HepG2 (cell line): ENCODE measurements around the gene KCNJ2. TPM values are rescaled to one million over a fixed set of nuclear protein-coding genes. Genes with fewer than 3 reads are reported as not detected.

Experiments
- ATAC-seq: fragments of 200-7000 bp; cut with Tn5 transposase; 3 replicates; pipeline ENCODE4 v1.9.1; 2020; ENCODE audit warnings: mild to moderate bottlenecking, moderate library complexity
- BruUV-seq: library from RNA; stranded (reverse); fragments of 400-500 nt; replicated peaks from 2 replicates; lab custom pipeline; 2021; lab: Mats Ljungman, UMichigan
- CTCF ChIA-PET: fragments of 300-600 bp; formaldehyde crosslinking; extraction: SDS; loops from one replicate; lab custom pipeline; 2021; ENCODE audit warnings: low total read pairs, inconsistent platforms, low intra/inter-chr PET ratio; lab: Yijun Ruan, JAX
- POLR2A ChIA-PET: fragments of 350-600 bp; sonication (Branson Sonifier 250); formaldehyde crosslinking; loops from one replicate; lab custom pipeline; 2020; ENCODE audit warnings: antibody characterized with exemption, inconsistent platforms; lab: Yijun Ruan, JAX
- DNase-seq: peaks from one replicate; pipeline ENCODE4 v3.0.0-alpha.2; 2015; ENCODE audit warnings: low spot score
- FAIRE-seq: peaks from 3 replicates; lab custom pipeline; 2011; peaks lifted over from hg19 to GRCh38; lab: Jason Lieb, UNC
- H2AFZ ChIP-seq: one replicate; pipeline ENCODE4 v1.6.1; 2011; ENCODE audit warnings: low read length, inconsistent platforms
- H3K27ac ChIP-seq: fragments of 300-600 bp; 3 replicates; pipeline ENCODE4 v1.8.0; 2011; ENCODE audit warnings: mixed run types, mild to moderate bottlenecking, mixed read lengths, low read length, inconsistent platforms; ENCODE audit not compliant: insufficient read depth; ENCODE audit errors: extremely low read length
- H3K27me3 ChIP-seq, 2 experiments: fragments of 200-600 bp in 1 of 2; 2 replicates in 1 of 2; 3 replicates in 1 of 2; pipeline versions ENCODE4 v1.6.0 to v1.8.0; 2011; ENCODE audit warnings: low read length in 2 of 2, mild to moderate bottlenecking in 2 of 2, moderate library complexity in 2 of 2, inconsistent platforms in 1 of 2; ENCODE audit not compliant: insufficient read depth in 2 of 2, control insufficient read depth in 1 of 2
- H3K36me3 ChIP-seq, 2 experiments: fragments of 200-600 bp in 1 of 2; replicated peaks in 1 of 2; 2 replicates in 1 of 2; 3 replicates in 1 of 2; pipeline versions ENCODE4 v1.5.1 to v1.8.0; 2011; ENCODE audit warnings: low read length in 2 of 2, inconsistent platforms in 1 of 2; ENCODE audit not compliant: insufficient read depth in 2 of 2, control insufficient read depth in 1 of 2
- H3K4me1 ChIP-seq: 2 replicates; pipeline ENCODE4 v1.5.1; 2012; ENCODE audit warnings: low read length, inconsistent platforms; ENCODE audit not compliant: insufficient read depth
- H3K4me2 ChIP-seq: 2 replicates; pipeline ENCODE4 v1.6.0; 2011; ENCODE audit warnings: low read depth, low read length, inconsistent platforms
- H3K4me3 ChIP-seq, 3 experiments: fragments of 200-600 bp in 1 of 3; sonication (generic), shearing (Covaris generic) in 1 of 3; replicated peaks in 1 of 3; 2 replicates each; pipeline ENCODE4 v1.5.1; 2011 to 2016; ENCODE audit warnings: low read length in 3 of 3, inconsistent platforms in 2 of 3, low read depth in 2 of 3, mild to moderate bottlenecking in 2 of 3, control low read depth in 1 of 3, mixed read lengths in 1 of 3; ENCODE audit not compliant: insufficient read depth in 1 of 3
- H3K79me2 ChIP-seq: one replicate; pipeline ENCODE4 v1.6.1; 2011; ENCODE audit warnings: low read length, inconsistent platforms; ENCODE audit not compliant: insufficient read depth
- H3K9ac ChIP-seq: 2 replicates; pipeline ENCODE4 v1.6.0; 2011; ENCODE audit warnings: mild to moderate bottlenecking, low read depth, low read length, inconsistent platforms; ENCODE audit not compliant: insufficient read depth
- H3K9me3 ChIP-seq: 2 replicates; pipeline ENCODE4 v1.5.1; 2012; ENCODE audit warnings: mild to moderate bottlenecking, low read length
- H4K20me1 ChIP-seq: 2 replicates; pipeline ENCODE4 v1.6.0; 2011; ENCODE audit warnings: inconsistent platforms, mild to moderate bottlenecking, low read length, moderate library complexity; ENCODE audit not compliant: insufficient read depth
- AGO1 ChIP-seq: fragments of 200-400 bp; formaldehyde crosslinking; IDR thresholded peaks from 2 replicates; pipeline ENCODE4 v1.6.1; 2017; ENCODE audit warnings: mild to moderate bottlenecking, low read depth, low read length, moderate library complexity; ENCODE audit not compliant: poor library complexity, severe bottlenecking
- DMAP1 ChIP-seq: IDR thresholded peaks from 2 replicates; pipeline ENCODE4 v1.6.1; 2016
- DNMT3B ChIP-seq: conservative IDR thresholded peaks from 2 replicates; pipeline ENCODE4 v1.6.1; 2016; ENCODE audit warnings: missing biosample characterization, control low read depth
- ESRRA ChIP-seq: sonication (generic); formaldehyde crosslinking; IDR thresholded peaks from 2 replicates; pipeline ENCODE4 v1.5.1; 2020; ENCODE audit warnings: mild to moderate bottlenecking, low read depth, missing genetic modification reagents
- HES4 ChIP-seq: sonication (generic); formaldehyde crosslinking; IDR thresholded peaks from 2 replicates; pipeline ENCODE4 v1.9.0; 2021; ENCODE audit warnings: mild to moderate bottlenecking, missing genetic modification reagents, borderline replicate concordance
- HOXA7 ChIP-seq: sonication (generic); formaldehyde crosslinking; IDR thresholded peaks from 2 replicates; pipeline ENCODE4 v1.8.1; 2022; ENCODE audit warnings: mild to moderate bottlenecking, missing genetic modification reagents, moderate library complexity
- KAT8 ChIP-seq: IDR thresholded peaks from 2 replicates; pipeline ENCODE4 v1.6.1; 2016; ENCODE audit warnings: missing genetic modification reagents, missing compliant biosample characterization
- TOE1 ChIP-seq: sonication (generic); formaldehyde crosslinking; IDR thresholded peaks from 2 replicates; pipeline ENCODE4 v1.4.0; 2020; ENCODE audit warnings: mild to moderate bottlenecking, missing genetic modification reagents
- ZFP36 ChIP-seq: fragments of 150-350 bp; IDR thresholded peaks from 2 replicates; pipeline ENCODE4 v1.6.1; 2018; ENCODE audit warnings: borderline replicate concordance, low read length, low read depth; ENCODE audit not compliant: partially characterized antibody
- ZFX ChIP-seq: sonication (generic); formaldehyde crosslinking; IDR thresholded peaks from 2 replicates; pipeline ENCODE4 v1.4.0; 2020; ENCODE audit warnings: mild to moderate bottlenecking, low read depth, missing genetic modification reagents, moderate library complexity
- ZNF230 ChIP-seq: sonication (generic); formaldehyde crosslinking; IDR thresholded peaks from 2 replicates; pipeline ENCODE4 v1.4.0; 2020; ENCODE audit warnings: mild to moderate bottlenecking, missing genetic modification reagents
- ZNF383 ChIP-seq: sonication (generic); formaldehyde crosslinking; IDR thresholded peaks from 2 replicates; pipeline ENCODE4 v1.4.0; 2020; ENCODE audit warnings: missing genetic modification reagents, mild to moderate bottlenecking, borderline replicate concordance
- ZNF44 ChIP-seq: sonication (generic); formaldehyde crosslinking; IDR thresholded peaks from 2 replicates; pipeline ENCODE4 v1.5.1; 2020; ENCODE audit warnings: mild to moderate bottlenecking, missing genetic modification reagents
- whole genome bisulfite sequencing: methylation state at CpG from one replicate; pipeline ENCODE4 v1.1.6; 2017; ENCODE audit warnings: low lambda C conversion rate; 5-methylcytosine and 5-hydroxymethylcytosine counted together
- in situ Hi-C: cut with HindIII; loops from 2 replicates; pipeline ENCODE4 v1.10.0; 2017; ENCODE audit warnings: low pct_unique_long_range_greater_than_20kb; ENCODE audit not compliant: extremely low pct_ligation_motif_present
- intact Hi-C: fragments of 100-400 bp; cut with micrococcal nuclease; formaldehyde crosslinking; loops from one replicate; pipeline ENCODE4 v1.10.0; 2022; ENCODE audit not compliant: unreplicated experiment
- polyA plus RNA-seq, 8 experiments: library from polyadenylated mRNA; depleted of rRNA in 3 of 8; stranded (reverse) in 7 of 8; unstranded in 1 of 8; fragments of >200 nt; fragmentation: Illumina TruSeq in 4 of 8; extraction: Trizol in 4 of 8; gene quantifications; 2 replicates each; pipeline versions ENCODE4 v1.2.1 to v1.2.3, GENCODE V29; 2011 to 2016; ENCODE audit warnings: low read depth in 4 of 8, missing spikeins in 1 of 8, mixed read lengths in 1 of 8; ENCODE audit not compliant: insufficient read depth in 1 of 8
- total RNA-seq, 5 experiments: library from RNA; depleted of rRNA; stranded (reverse); fragments of >200 nt; fragmentation: Illumina TruSeq; extraction: Trizol; gene quantifications; 2 replicates each; pipeline ENCODE4 v1.2.3, GENCODE V29; 2016; ENCODE audit warnings: low read depth in 1 of 5
- TF ChIP-seq, protein P1 (sequence below), 2 experiments: IDR thresholded peaks; 2 replicates each; pipeline ENCODE4 v1.6.1; 2011 to 2012; ENCODE audit warnings: low read length in 2 of 2, borderline replicate concordance in 1 of 2, low read depth in 1 of 2, mild to moderate bottlenecking in 1 of 2, moderate library complexity in 1 of 2
- TF ChIP-seq, protein P2 (sequence below): sonication (generic); formaldehyde crosslinking; conservative IDR thresholded peaks from 2 replicates; pipeline ENCODE4 v1.5.0; 2020; ENCODE audit warnings: missing genetic modification reagents
- TF ChIP-seq, protein P3 (sequence below): sonication (generic); formaldehyde crosslinking; IDR thresholded peaks from 2 replicates; pipeline ENCODE4 v1.4.0; 2020; ENCODE audit warnings: missing genetic modification reagents

Gene KCNJ2
- total and polyA plus RNA-seq, 2 of the 13 experiments (the other 11 are each of a cell fraction or from before 2014, with no cell fraction given) = not detected

DNA sequence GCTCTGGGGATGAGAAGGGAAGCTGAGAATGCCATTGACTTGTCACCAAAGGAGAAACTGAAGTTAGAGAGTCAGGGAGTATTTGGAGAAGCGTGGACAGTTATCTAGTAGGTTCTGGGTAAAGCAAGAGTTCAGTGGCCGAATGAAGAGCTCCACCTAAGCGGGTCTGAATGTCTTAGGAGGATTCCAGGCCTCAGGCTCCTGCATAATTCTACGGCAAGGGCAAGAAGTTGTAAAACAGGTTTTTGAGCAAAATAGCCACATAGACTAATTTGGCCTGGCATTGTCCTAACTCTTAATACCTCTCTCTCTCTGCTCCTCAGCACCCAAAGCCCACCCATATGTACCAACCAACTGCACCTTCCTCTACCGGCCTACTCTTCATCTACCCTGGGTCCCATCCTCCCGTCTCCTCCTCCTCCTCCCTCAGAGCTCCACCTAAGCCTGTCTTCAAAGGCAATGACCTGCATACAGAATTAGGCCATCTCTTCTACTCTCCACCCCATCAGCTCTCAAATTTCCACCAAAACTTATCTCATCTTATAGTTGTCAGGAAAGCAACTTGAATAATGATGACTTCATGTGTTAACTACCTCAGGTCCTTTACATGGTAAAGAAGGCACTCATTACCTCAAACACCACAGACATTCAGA lies 42.0 kb upstream of the KCNJ2 start:
- in situ Hi-C loops = no loop called here

DNA sequence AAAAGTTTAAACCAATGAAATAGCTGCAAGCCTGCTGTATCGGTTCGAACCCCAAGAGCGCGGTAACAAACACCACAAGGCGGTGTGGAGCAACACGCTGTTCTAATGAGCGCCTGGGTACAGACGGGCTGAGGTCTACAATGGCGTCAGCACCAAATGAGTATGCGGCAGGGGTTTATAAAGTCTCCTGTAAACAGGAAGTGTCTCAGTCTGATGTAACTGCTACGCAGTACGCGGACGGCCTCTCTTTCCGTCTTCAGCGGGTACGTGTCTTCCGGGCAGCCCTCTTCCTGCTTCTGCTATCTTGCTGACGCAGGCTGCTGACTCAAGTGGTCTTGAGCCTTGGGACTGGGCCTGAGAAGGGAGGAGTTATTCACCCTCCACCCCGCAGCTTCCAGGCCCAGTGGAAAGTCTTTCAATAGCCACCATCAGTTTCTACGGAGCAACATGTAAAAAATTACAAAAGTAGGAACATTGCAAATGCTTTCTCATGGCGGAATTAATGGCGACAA lies 40.5 kb upstream of the KCNJ2 start:
- H3K27me3 ChIP-seq = no peaks in the 10 kb centered on the region
- H3K4me2 ChIP-seq = no peak overlapping the region
- no peak overlapping the region for H3K9ac ChIP-seq
- DNase-seq = no peak
- ChIA-PET POLR2A (no interaction called here), CTCF (no interaction called here)
- intact Hi-C loops (no loop called here), in situ Hi-C loops (no loop called here)
- H3K4me1 ChIP-seq = no peaks in the 10 kb centered on the region
- peaks cover 8% of the 10 kb centered on the region for H3K9me3 ChIP-seq
- FAIRE-seq = no peak
- H2AFZ ChIP-seq = no peak overlapping the region
- no peak for ATAC-seq
- WGBS = 79% methylated on average over 23 of the region's 23 CpGs
- no peaks in the 10 kb centered on the region for H3K79me2 ChIP-seq
- no peak overlapping the region for H3K27ac ChIP-seq
- no peaks in the 10 kb centered on the region for H3K36me3 ChIP-seq
- H4K20me1 ChIP-seq = no peaks in the 10 kb centered on the region
- no peak overlapping the region for H3K4me3 ChIP-seq
- BruUV-seq = no TSS peak
- TF ChIP-seq ZFP36 = no peak
- TF ChIP-seq AGO1 = no peak
- TF ChIP-seq, protein P1, sequence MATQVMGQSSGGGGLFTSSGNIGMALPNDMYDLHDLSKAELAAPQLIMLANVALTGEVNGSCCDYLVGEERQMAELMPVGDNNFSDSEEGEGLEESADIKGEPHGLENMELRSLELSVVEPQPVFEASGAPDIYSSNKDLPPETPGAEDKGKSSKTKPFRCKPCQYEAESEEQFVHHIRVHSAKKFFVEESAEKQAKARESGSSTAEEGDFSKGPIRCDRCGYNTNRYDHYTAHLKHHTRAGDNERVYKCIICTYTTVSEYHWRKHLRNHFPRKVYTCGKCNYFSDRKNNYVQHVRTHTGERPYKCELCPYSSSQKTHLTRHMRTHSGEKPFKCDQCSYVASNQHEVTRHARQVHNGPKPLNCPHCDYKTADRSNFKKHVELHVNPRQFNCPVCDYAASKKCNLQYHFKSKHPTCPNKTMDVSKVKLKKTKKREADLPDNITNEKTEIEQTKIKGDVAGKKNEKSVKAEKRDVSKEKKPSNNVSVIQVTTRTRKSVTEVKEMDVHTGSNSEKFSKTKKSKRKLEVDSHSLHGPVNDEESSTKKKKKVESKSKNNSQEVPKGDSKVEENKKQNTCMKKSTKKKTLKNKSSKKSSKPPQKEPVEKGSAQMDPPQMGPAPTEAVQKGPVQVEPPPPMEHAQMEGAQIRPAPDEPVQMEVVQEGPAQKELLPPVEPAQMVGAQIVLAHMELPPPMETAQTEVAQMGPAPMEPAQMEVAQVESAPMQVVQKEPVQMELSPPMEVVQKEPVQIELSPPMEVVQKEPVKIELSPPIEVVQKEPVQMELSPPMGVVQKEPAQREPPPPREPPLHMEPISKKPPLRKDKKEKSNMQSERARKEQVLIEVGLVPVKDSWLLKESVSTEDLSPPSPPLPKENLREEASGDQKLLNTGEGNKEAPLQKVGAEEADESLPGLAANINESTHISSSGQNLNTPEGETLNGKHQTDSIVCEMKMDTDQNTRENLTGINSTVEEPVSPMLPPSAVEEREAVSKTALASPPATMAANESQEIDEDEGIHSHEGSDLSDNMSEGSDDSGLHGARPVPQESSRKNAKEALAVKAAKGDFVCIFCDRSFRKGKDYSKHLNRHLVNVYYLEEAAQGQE (IDR thresholded peaks at IDR 0.05; ENCODE audit: borderline replicate concordance in 1 of 2, low read depth in 1 of 2, low read length in 2 of 2) = no peak
- TF ChIP-seq TOE1 (CRISPR knock-in tag) = no peak
- no peak for TF ChIP-seq ZFX (CRISPR knock-in tag)
- TF ChIP-seq, protein P2, sequence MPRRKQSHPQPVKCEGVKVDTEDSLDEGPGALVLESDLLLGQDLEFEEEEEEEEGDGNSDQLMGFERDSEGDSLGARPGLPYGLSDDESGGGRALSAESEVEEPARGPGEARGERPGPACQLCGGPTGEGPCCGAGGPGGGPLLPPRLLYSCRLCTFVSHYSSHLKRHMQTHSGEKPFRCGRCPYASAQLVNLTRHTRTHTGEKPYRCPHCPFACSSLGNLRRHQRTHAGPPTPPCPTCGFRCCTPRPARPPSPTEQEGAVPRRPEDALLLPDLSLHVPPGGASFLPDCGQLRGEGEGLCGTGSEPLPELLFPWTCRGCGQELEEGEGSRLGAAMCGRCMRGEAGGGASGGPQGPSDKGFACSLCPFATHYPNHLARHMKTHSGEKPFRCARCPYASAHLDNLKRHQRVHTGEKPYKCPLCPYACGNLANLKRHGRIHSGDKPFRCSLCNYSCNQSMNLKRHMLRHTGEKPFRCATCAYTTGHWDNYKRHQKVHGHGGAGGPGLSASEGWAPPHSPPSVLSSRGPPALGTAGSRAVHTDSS (CRISPR knock-in tag) = no peak

More for the DNA sequence above, 42.0 kb upstream of the KCNJ2 start:
- intact Hi-C loops = no loop called here
- no peak for DNase-seq
- BruUV-seq = no TSS peak
- CTCF ChIA-PET = no interaction called here
- Histone ChIP-seq H3K79me2 (no peaks in the 10 kb centered on the region), H4K20me1 (no peaks in the 10 kb centered on the region), H2AFZ (no peak overlapping the region), H3K36me3 (no peaks in the 10 kb centered on the region), H3K9me3 (peaks cover 18% of the 10 kb centered on the region), H3K4me3 (no peak overlapping the region), H3K9ac (no peak overlapping the region)
- WGBS = 11% methylated on average over 6 of the region's 6 CpGs
- TF ChIP-seq HOXA7 (CRISPR knock-in tag) (no peak), ESRRA (CRISPR knock-in tag) (no peak), ZNF230 (CRISPR knock-in tag) (no peak), ZNF383 (CRISPR knock-in tag) (no peak), DNMT3B (CRISPR knock-in tag) (no peak), KAT8 (no peak), DMAP1 (no peak), HES4 (CRISPR knock-in tag) (no peak), ZNF44 (CRISPR knock-in tag) (no peak)
- TF ChIP-seq, protein P3, sequence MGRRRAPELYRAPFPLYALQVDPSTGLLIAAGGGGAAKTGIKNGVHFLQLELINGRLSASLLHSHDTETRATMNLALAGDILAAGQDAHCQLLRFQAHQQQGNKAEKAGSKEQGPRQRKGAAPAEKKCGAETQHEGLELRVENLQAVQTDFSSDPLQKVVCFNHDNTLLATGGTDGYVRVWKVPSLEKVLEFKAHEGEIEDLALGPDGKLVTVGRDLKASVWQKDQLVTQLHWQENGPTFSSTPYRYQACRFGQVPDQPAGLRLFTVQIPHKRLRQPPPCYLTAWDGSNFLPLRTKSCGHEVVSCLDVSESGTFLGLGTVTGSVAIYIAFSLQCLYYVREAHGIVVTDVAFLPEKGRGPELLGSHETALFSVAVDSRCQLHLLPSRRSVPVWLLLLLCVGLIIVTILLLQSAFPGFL (CRISPR knock-in tag) = no peak
- TF ChIP-seq, all 625 proteins: peak for 0
- POLR2A ChIA-PET = no interaction called here
- Histone ChIP-seq H3K4me2 (no peak overlapping the region), H3K27me3 (no peaks in the 10 kb centered on the region), H3K27ac (no peak overlapping the region), H3K4me1 (no peaks in the 10 kb centered on the region)
- FAIRE-seq (no peak), ATAC-seq (no peak)
